ENCODE measurements around the gene GPBP1. TPM values are rescaled to one million over a fixed set of nuclear protein-coding genes. Genes with fewer than 3 reads are reported as not detected.

The GPBP1 gene
- total and polyA plus RNA-seq, 7 donors, result 37.3 to 74.0 (median 53.1) TPM

- Histone ChIP-seq H3K27ac (no peak overlapping the region), H3K4me1 (no peaks in the 10 kb centered on the region), H3K4me3 (no peak overlapping the region), H3K36me3 (ENCODE audit: insufficient read depth in 1 of 2, low read depth in 1 of 2) (no peaks in the 10 kb centered on the region), H3K27me3 (ENCODE audit: insufficient read depth in 3 of 3, low read length in 2 of 3) (no peaks in the 10 kb centered on the region), H3K9me3 (no peaks in the 10 kb centered on the region)
- intact Hi-C loops (cut with DNase I), result no loop called here
- no peak for DNase-seq
- no peak for ATAC-seq
- no peak for TF ChIP-seq CTCF (IDR thresholded peaks at IDR 0.05)
- 73 to 85% (median 81%) methylated on average over 4 of the region's 4 CpGs for WGBS, 3 donors
These were observed 21.5 kb upstream of the GPBP1 start for GRCh38 chr5:57152316-57152715.

GRCh38 chr5:57155033-57155432 lies 18.8 kb upstream of the GPBP1 start:
- Histone ChIP-seq H3K9me3 (peaks cover 8% of the 10 kb centered on the region), H3K27ac (no peak overlapping the region), H3K4me3 (no peak overlapping the region), H3K4me1 (no peaks in the 10 kb centered on the region), H3K27me3 (ENCODE audit: insufficient read depth in 3 of 3, low read length in 2 of 3) (no peaks in the 10 kb centered on the region), H3K36me3 (ENCODE audit: insufficient read depth in 1 of 2, low read depth in 1 of 2) (no peaks in the 10 kb centered on the region)
- DNase-seq (no peak), ATAC-seq (no peak)
- no peak for TF ChIP-seq CTCF (IDR thresholded peaks at IDR 0.05)
- intact Hi-C loops (cut with DNase I), result no loop called here
- 48 to 96% (median 92%) methylated on average over 2 of the region's 2 CpGs for WGBS, 3 donors

GRCh38 chr5:57157131-57157530 lies 16.7 kb upstream of the GPBP1 start:
- Histone ChIP-seq H3K4me1 (no peaks in the 10 kb centered on the region), H3K36me3 (ENCODE audit: insufficient read depth in 1 of 2, low read depth in 1 of 2) (no peaks in the 10 kb centered on the region), H3K4me3 (no peak overlapping the region), H3K27ac (no peak overlapping the region), H3K27me3 (ENCODE audit: insufficient read depth in 3 of 3, low read length in 2 of 3) (no peaks in the 10 kb centered on the region), H3K9me3 (peaks cover 8% of the 10 kb centered on the region)
- no peak for DNase-seq
- intact Hi-C loops (cut with DNase I), result no loop called here
- WGBS, 3 donors, result 64 to 76% (median 76%) methylated on average over 2 of the region's 2 CpGs
- no peak for TF ChIP-seq CTCF (IDR thresholded peaks at IDR 0.05)
- ATAC-seq, result no peak

- intact Hi-C loops (cut with DNase I), result no loop called here
- Histone ChIP-seq H3K9me3 (peaks cover 8% of the 10 kb centered on the region), H3K4me3 (no peak overlapping the region), H3K4me1 (no peaks in the 10 kb centered on the region), H3K27ac (no peak overlapping the region), H3K27me3 (ENCODE audit: insufficient read depth in 3 of 3, low read length in 2 of 3) (no peaks in the 10 kb centered on the region), H3K36me3 (ENCODE audit: insufficient read depth in 1 of 2, low read depth in 1 of 2) (no peaks in the 10 kb centered on the region)
- TF ChIP-seq CTCF (IDR thresholded peaks at IDR 0.05), result no peak
- DNase-seq, result no peak
- 93 to 94% (median 93%) methylated on average over 7 of the region's 7 CpGs for WGBS, 3 donors
- no peak for ATAC-seq
These were observed 16.2 kb upstream of the GPBP1 start for GRCh38 chr5:57157666-57158065.

- 91 to 92% (median 92%) methylated on average over 2 to 3 of the region's 3 CpGs for WGBS, 3 donors
These were observed 10.3 kb upstream of the GPBP1 start for GRCh38 chr5:57163553-57164006.

More at GRCh38 chr5:57163553-57164006, 10.3 kb upstream of the GPBP1 start:
- Histone ChIP-seq H3K27me3 (ENCODE audit: insufficient read depth in 3 of 3, low read length in 2 of 3) (no peaks in the 10 kb centered on the region), H3K4me1 (no peaks in the 10 kb centered on the region), H3K36me3 (ENCODE audit: insufficient read depth in 1 of 2, low read depth in 1 of 2) (no peaks in the 10 kb centered on the region), H3K27ac (no peak overlapping the region), H3K4me3 (no peak overlapping the region), H3K9me3 (no peaks in the 10 kb centered on the region)
- intact Hi-C loops (cut with DNase I), result no loop called here
- DNase-seq (no peak), ATAC-seq (no peak)
- no peak for TF ChIP-seq CTCF (IDR thresholded peaks at IDR 0.05)
